Uterus (tissue), 4 donors: ENCODE results near the gene SYNRG. TPM values are rescaled to one million over a fixed set of nuclear protein-coding genes. Genes with fewer than 3 reads are reported as not detected.

Experiments used
- DNase-seq, 2 donors: peaks; one replicate each; pipeline ENCODE4 v3.0.0-alpha.2; 2019 to 2020
- H3K27ac ChIP-seq, 2 donors: fragments of 200-600 bp; sonication (generic); 1 replicate in 1 of 2; 2 replicates in 1 of 2; pipeline ENCODE4 v1.5.1; 2016 to 2018
- H3K27me3 ChIP-seq, 2 donors: fragments of 200-600 bp; sonication (generic); one replicate each; pipeline ENCODE4 v1.5.1; 2018 to 2019; ENCODE audit warnings: control low read depth in 1 of 2
- H3K36me3 ChIP-seq, 2 donors: fragments of 200-600 bp; sonication (generic); one replicate each; pipeline ENCODE4 v1.5.1; 2019; ENCODE audit warnings: control low read depth in 1 of 2
- H3K4me1 ChIP-seq, 2 donors: fragments of 200-600 bp; sonication (generic); one replicate each; pipeline ENCODE4 v1.5.1; 2018 to 2019; ENCODE audit warnings: control low read depth in 1 of 2
- H3K4me3 ChIP-seq, 2 donors: fragments of 200-600 bp; sonication (generic); 1 replicate in 1 of 2; 2 replicates in 1 of 2; pipeline ENCODE4 v1.5.1; 2018 to 2019; ENCODE audit warnings: mild to moderate bottlenecking in 1 of 2
- H3K9me3 ChIP-seq, 2 donors: fragments of 200-600 bp; sonication (generic); one replicate each; pipeline ENCODE4 v1.5.1; 2019; ENCODE audit warnings: control low read depth in 1 of 2
- CTCF ChIP-seq, 4 experiments: fragments of 200-600 bp in 2 of 4; fragments of 450-650 bp in 2 of 4; sonication (generic) in 2 of 4; IDR thresholded peaks; one replicate each; pipeline ENCODE4 v1.5.1; 2016 to 2019; ENCODE audit warnings: antibody characterized with exemption in 4 of 4, mild to moderate bottlenecking in 2 of 4, moderate library complexity in 1 of 4
- POLR2A ChIP-seq, 2 donors: fragments of 450-650 bp; IDR thresholded peaks; one replicate each; pipeline ENCODE4 v1.6.1; 2016; ENCODE audit warnings: antibody characterized with exemption in 2 of 2, mild to moderate bottlenecking in 1 of 2, moderate library complexity in 1 of 2
- intact Hi-C: fragments of 100-400 bp; cut with DNase I; formaldehyde crosslinking; loops from one replicate; pipeline ENCODE4 v1.15.1; 2023; ENCODE audit warnings: low total_unique reads
- total RNA-seq, 4 donors: library from RNA; depleted of rRNA in 3 of 4; stranded (reverse); fragments of >200 nt in 3 of 4; gene quantifications; one replicate each; pipeline versions ENCODE4 v1.1.0 to v1.2.4, GENCODE V29; 2014 to 2023
- donor health status: DM: yes; HTN: yes; CAD: no.

SYNRG gene
- total RNA-seq, 4 donors from 2014 or later, result 14.4 to 92.0 (median 41.6) TPM

GRCh38 chr17:37478187-37478586, 131.0 kb downstream of the SYNRG start:
- H3K4me1 ChIP-seq, result no peaks in the 10 kb centered on the region
- intact Hi-C loops, result no loop called here
- no peak for DNase-seq
- TF ChIP-seq POLR2A (IDR thresholded peaks at IDR 0.05), result no peak
- TF ChIP-seq CTCF (IDR thresholded peaks at IDR 0.05), result no peak
- H3K4me3 ChIP-seq, result no peak overlapping the region
- H3K9me3 ChIP-seq, result no peaks in the 10 kb centered on the region
- no peaks in the 10 kb centered on the region for H3K36me3 ChIP-seq
- H3K27me3 ChIP-seq, result no peaks in the 10 kb centered on the region
- H3K27ac ChIP-seq, result no peak overlapping the region

GRCh38 chr17:37476431-37477120, 132.6 kb downstream of the SYNRG start:
- no peak for TF ChIP-seq CTCF (IDR thresholded peaks at IDR 0.05)
- no peak for TF ChIP-seq POLR2A (IDR thresholded peaks at IDR 0.05)
- intact Hi-C loops, result no loop called here
- H3K36me3 ChIP-seq, result no peaks in the 10 kb centered on the region
- H3K27me3 ChIP-seq, result no peaks in the 10 kb centered on the region
- H3K4me1 ChIP-seq, result no peaks in the 10 kb centered on the region
- H3K9me3 ChIP-seq, result no peaks in the 10 kb centered on the region
- H3K27ac ChIP-seq, result no peak overlapping the region
- DNase-seq, result no peak
- H3K4me3 ChIP-seq, result no peak overlapping the region

GRCh38 chr17:37475731-37476420, 133.3 kb downstream of the SYNRG start:
- Histone ChIP-seq H3K27ac (no peak overlapping the region), H3K4me1 (no peaks in the 10 kb centered on the region), H3K36me3 (no peaks in the 10 kb centered on the region), H3K4me3 (no peak overlapping the region), H3K27me3 (no peaks in the 10 kb centered on the region), H3K9me3 (no peaks in the 10 kb centered on the region)
- no peak for DNase-seq
- intact Hi-C loops, result no loop called here
- TF ChIP-seq CTCF (IDR thresholded peaks at IDR 0.05) (no peak), POLR2A (IDR thresholded peaks at IDR 0.05) (no peak)

- TF ChIP-seq CTCF (IDR thresholded peaks at IDR 0.05) (no peak), POLR2A (IDR thresholded peaks at IDR 0.05) (no peak)
- H3K4me1 ChIP-seq, result no peaks in the 10 kb centered on the region
- intact Hi-C loops, result no loop called here
- H3K27ac ChIP-seq, result no peak overlapping the region
- H3K36me3 ChIP-seq, result no peaks in the 10 kb centered on the region
- no peak for DNase-seq
- H3K27me3 ChIP-seq, result no peaks in the 10 kb centered on the region
- no peaks in the 10 kb centered on the region for H3K9me3 ChIP-seq
- H3K4me3 ChIP-seq, result no peak overlapping the region
These were observed 139.0 kb downstream of the SYNRG start for GRCh38 chr17:37470181-37470580.

GRCh38 chr17:37466471-37466870, 142.7 kb downstream of the SYNRG start:
- no peak for DNase-seq
- Histone ChIP-seq H3K27ac (no peak overlapping the region), H3K4me3 (no peak overlapping the region), H3K9me3 (no peaks in the 10 kb centered on the region), H3K36me3 (no peaks in the 10 kb centered on the region), H3K27me3 (no peaks in the 10 kb centered on the region), H3K4me1 (no peaks in the 10 kb centered on the region)
- no peak for TF ChIP-seq CTCF (IDR thresholded peaks at IDR 0.05)
- TF ChIP-seq POLR2A (IDR thresholded peaks at IDR 0.05), result no peak
- intact Hi-C loops, result no loop called here
